Activated naive CD8-positive, alpha-beta T cell treated with anti-CD3 and anti-CD28 coated beads for 36 hours (primary cell): ENCODE data around the gene ZFPM1. TPM values are rescaled to one million over a fixed set of nuclear protein-coding genes. Genes with fewer than 3 reads are reported as not detected.

Experiments used
- DNase-seq: peaks from one replicate; pipeline ENCODE4 v3.0.0; 2021
- H3K27ac Mint-ChIP-seq: one replicate; pipeline ENCODE4 v1.8.0; 2022; ENCODE audit warnings: mild to moderate bottlenecking, moderate library complexity, mixed read lengths
- H3K27me3 Mint-ChIP-seq: one replicate; pipeline ENCODE4 v1.8.0; 2022; ENCODE audit warnings: mild to moderate bottlenecking, mixed read lengths
- H3K36me3 Mint-ChIP-seq: one replicate; pipeline ENCODE4 v1.8.0; 2021; ENCODE audit warnings: mild to moderate bottlenecking, mixed read lengths
- H3K4me1 Mint-ChIP-seq: one replicate; pipeline ENCODE4 v1.8.0; 2021; ENCODE audit warnings: mixed read lengths
- H3K4me3 Mint-ChIP-seq: one replicate; pipeline ENCODE4 v1.8.0; 2022; ENCODE audit warnings: mild to moderate bottlenecking, moderate library complexity, mixed read lengths
- H3K9me3 Mint-ChIP-seq: one replicate; pipeline ENCODE4 v1.8.0; 2022; ENCODE audit warnings: mixed read lengths
- total RNA-seq, 2 experiments: library from RNA; stranded (reverse); gene quantifications; one replicate each; pipeline ENCODE4 v1.2.3, GENCODE V29; 2021

The ZFPM1 gene
- total RNA-seq, 2 experiments from 2014 or later: 6.7 to 6.9 TPM

GRCh38 chr16:88471115-88471514 lies 18.0 kb downstream of the ZFPM1 start:
- no peak for DNase-seq
- Mint-ChIP-seq H3K27me3 (no peaks in the 10 kb centered on the region), H3K9me3 (no peaks in the 10 kb centered on the region), H3K4me3 (no peak overlapping the region), H3K27ac (peak overlapping the region; percentile 42), H3K36me3 (peaks cover 1% of the 10 kb centered on the region), H3K4me1 (peaks cover 36% of the 10 kb centered on the region)

- peaks cover 31% of the 10 kb centered on the region for H3K4me1 Mint-ChIP-seq
- no peak overlapping the region for H3K4me3 Mint-ChIP-seq
- no peaks in the 10 kb centered on the region for H3K9me3 Mint-ChIP-seq
- no peaks in the 10 kb centered on the region for H3K27me3 Mint-ChIP-seq
- no peak overlapping the region for H3K27ac Mint-ChIP-seq
- peaks cover 1% of the 10 kb centered on the region for H3K36me3 Mint-ChIP-seq
- DNase-seq: no peak
These were observed 18.5 kb downstream of the ZFPM1 start for GRCh38 chr16:88471575-88471974.

- no peak for DNase-seq
- H3K27me3 Mint-ChIP-seq: no peaks in the 10 kb centered on the region
- peaks cover 3% of the 10 kb centered on the region for H3K36me3 Mint-ChIP-seq
- H3K4me3 Mint-ChIP-seq: no peak overlapping the region
- no peak overlapping the region for H3K27ac Mint-ChIP-seq
- peaks cover 30% of the 10 kb centered on the region for H3K4me1 Mint-ChIP-seq
- H3K9me3 Mint-ChIP-seq: no peaks in the 10 kb centered on the region
These were observed 19.0 kb downstream of the ZFPM1 start for GRCh38 chr16:88472069-88472468.

GRCh38 chr16:88472637-88473205 lies 19.6 kb downstream of the ZFPM1 start:
- Mint-ChIP-seq H3K4me3 (no peak overlapping the region), H3K27ac (peak overlapping the region; percentile 54), H3K4me1 (peaks cover 31% of the 10 kb centered on the region)

GRCh38 chr16:88473666-88474534 lies 20.8 kb downstream of the ZFPM1 start:
- peaks cover 3% of the 10 kb centered on the region for H3K36me3 Mint-ChIP-seq

More at GRCh38 chr16:88472637-88473205, 19.6 kb downstream of the ZFPM1 start:
- peaks cover 3% of the 10 kb centered on the region for H3K36me3 Mint-ChIP-seq
- H3K27me3 Mint-ChIP-seq: no peaks in the 10 kb centered on the region
- H3K9me3 Mint-ChIP-seq: no peaks in the 10 kb centered on the region
- DNase-seq: no peak

GRCh38 chr16:88475037-88475436 lies 22.0 kb downstream of the ZFPM1 start:
- no peak overlapping the region for H3K27ac Mint-ChIP-seq
- H3K27me3 Mint-ChIP-seq: no peaks in the 10 kb centered on the region
- H3K36me3 Mint-ChIP-seq: peaks cover 3% of the 10 kb centered on the region
- no peak overlapping the region for H3K4me3 Mint-ChIP-seq
- H3K9me3 Mint-ChIP-seq: no peaks in the 10 kb centered on the region
- H3K4me1 Mint-ChIP-seq: peaks cover 33% of the 10 kb centered on the region
- DNase-seq: no peak

More at GRCh38 chr16:88473666-88474534, 20.8 kb downstream of the ZFPM1 start:
- DNase-seq: no peak
- Mint-ChIP-seq H3K27me3 (no peaks in the 10 kb centered on the region), H3K4me3 (no peak overlapping the region), H3K27ac (no peak overlapping the region), H3K9me3 (no peaks in the 10 kb centered on the region), H3K4me1 (peaks cover 36% of the 10 kb centered on the region)

GRCh38 chr16:88476203-88476602 lies 23.1 kb downstream of the ZFPM1 start:
- Mint-ChIP-seq H3K27ac (no peak overlapping the region), H3K9me3 (no peaks in the 10 kb centered on the region), H3K4me1 (peaks cover 36% of the 10 kb centered on the region), H3K27me3 (no peaks in the 10 kb centered on the region), H3K36me3 (peaks cover 3% of the 10 kb centered on the region), H3K4me3 (no peak overlapping the region)
- no peak for DNase-seq

GRCh38 chr16:88476817-88477397 lies 23.8 kb downstream of the ZFPM1 start:
- Mint-ChIP-seq H3K36me3 (peaks cover 3% of the 10 kb centered on the region), H3K4me3 (no peak overlapping the region), H3K27me3 (no peaks in the 10 kb centered on the region), H3K9me3 (no peaks in the 10 kb centered on the region), H3K27ac (no peak overlapping the region), H3K4me1 (peaks cover 36% of the 10 kb centered on the region)
- DNase-seq: no peak

GRCh38 chr16:88477631-88478519 lies 24.8 kb downstream of the ZFPM1 start:
- DNase-seq: peak; percentile 47
- peak overlapping the region; percentile 29 for H3K27ac Mint-ChIP-seq
- peaks cover 3% of the 10 kb centered on the region for H3K36me3 Mint-ChIP-seq
- no peaks in the 10 kb centered on the region for H3K27me3 Mint-ChIP-seq
- peaks cover 31% of the 10 kb centered on the region for H3K4me1 Mint-ChIP-seq
- H3K4me3 Mint-ChIP-seq: no peak overlapping the region
- no peaks in the 10 kb centered on the region for H3K9me3 Mint-ChIP-seq

GRCh38 chr16:88478889-88479792 lies 26.1 kb downstream of the ZFPM1 start:
- H3K4me3 Mint-ChIP-seq: no peak overlapping the region
- H3K4me1 Mint-ChIP-seq: peaks cover 31% of the 10 kb centered on the region
- H3K36me3 Mint-ChIP-seq: peaks cover 3% of the 10 kb centered on the region
- H3K27ac Mint-ChIP-seq: no peak overlapping the region
- no peak for DNase-seq
- H3K9me3 Mint-ChIP-seq: no peaks in the 10 kb centered on the region
- no peaks in the 10 kb centered on the region for H3K27me3 Mint-ChIP-seq

- H3K27me3 Mint-ChIP-seq: no peaks in the 10 kb centered on the region
- no peaks in the 10 kb centered on the region for H3K9me3 Mint-ChIP-seq
- peaks cover 31% of the 10 kb centered on the region for H3K4me1 Mint-ChIP-seq
- H3K27ac Mint-ChIP-seq: no peak overlapping the region
- peak overlapping the region; percentile 25 for H3K4me3 Mint-ChIP-seq
- H3K36me3 Mint-ChIP-seq: peaks cover 2% of the 10 kb centered on the region
- no peak for DNase-seq
These were observed 27.0 kb downstream of the ZFPM1 start for GRCh38 chr16:88479793-88480760.

GRCh38 chr16:88480829-88481228 lies 27.7 kb downstream of the ZFPM1 start:
- no peak overlapping the region for H3K4me3 Mint-ChIP-seq
- H3K9me3 Mint-ChIP-seq: no peaks in the 10 kb centered on the region
- peaks cover 2% of the 10 kb centered on the region for H3K36me3 Mint-ChIP-seq
- peaks cover 31% of the 10 kb centered on the region for H3K4me1 Mint-ChIP-seq
- DNase-seq: no peak
- H3K27ac Mint-ChIP-seq: no peak overlapping the region
- no peaks in the 10 kb centered on the region for H3K27me3 Mint-ChIP-seq

GRCh38 chr16:88481851-88482250 lies 28.8 kb downstream of the ZFPM1 start:
- Mint-ChIP-seq H3K36me3 (peaks cover 1% of the 10 kb centered on the region), H3K27ac (no peak overlapping the region), H3K9me3 (no peaks in the 10 kb centered on the region), H3K4me3 (no peak overlapping the region), H3K4me1 (peaks cover 31% of the 10 kb centered on the region), H3K27me3 (no peaks in the 10 kb centered on the region)
- DNase-seq: no peak
